ENCODE data around the gene SH3PXD2A.
A peak's percentile ranks its signal among the peaks of the same experiment; 100 is the strongest.

Gene SH3PXD2A

GRCh38 chr10:103660364-103661197 is 194.8 kb downstream of the SH3PXD2A start:
- peak; percentile 55 for DNase-seq

- peak; percentile 91 for DNase-seq
These were observed 195.6 kb downstream of the SH3PXD2A start for GRCh38 chr10:103659674-103660363.

- DNase-seq: no peak
These were observed 197.3 kb downstream of the SH3PXD2A start for GRCh38 chr10:103658049-103658577.

GRCh38 chr10:103657061-103657591 is 198.2 kb downstream of the SH3PXD2A start:
- DNase-seq: no peak

- no peak for DNase-seq
These were observed 200.5 kb downstream of the SH3PXD2A start for GRCh38 chr10:103654925-103655324.

- no peak for DNase-seq
These were observed 201.8 kb downstream of the SH3PXD2A start for GRCh38 chr10:103653581-103654037.

GRCh38 chr10:103652599-103653281 is 202.6 kb downstream of the SH3PXD2A start:
- DNase-seq: no peak

GRCh38 chr10:103651783-103652476 is 203.4 kb downstream of the SH3PXD2A start:
- no peak for DNase-seq

- DNase-seq: no peak
These were observed 204.0 kb downstream of the SH3PXD2A start for GRCh38 chr10:103651333-103651732.

- DNase-seq: no peak
These were observed 205.5 kb downstream of the SH3PXD2A start for GRCh38 chr10:103649654-103650423.

- DNase-seq: no peak
These were observed 206.5 kb downstream of the SH3PXD2A start for GRCh38 chr10:103648636-103649532.

GRCh38 chr10:103648251-103648635 is 207.1 kb downstream of the SH3PXD2A start:
- no peak for DNase-seq

- no peak for DNase-seq
These were observed 209.1 kb downstream of the SH3PXD2A start for GRCh38 chr10:103646304-103646703.

- peak; percentile 96 for DNase-seq
These were observed 210.0 kb downstream of the SH3PXD2A start for GRCh38 chr10:103645141-103646054.

GRCh38 chr10:103643381-103643780 is 212.0 kb downstream of the SH3PXD2A start:
- no peak for DNase-seq

- DNase-seq: no peak
These were observed 214.1 kb downstream of the SH3PXD2A start for GRCh38 chr10:103641326-103641725.

- DNase-seq: no peak
These were observed 214.8 kb downstream of the SH3PXD2A start for GRCh38 chr10:103640436-103641181.

- DNase-seq: no peak
These were observed 216.4 kb downstream of the SH3PXD2A start for GRCh38 chr10:103638948-103639347.
